HepG2 (cell line): ENCODE results near the gene MAP2K2. TPM values are rescaled to one million over a fixed set of nuclear protein-coding genes. Genes with fewer than 3 reads are reported as not detected.

Experiments
- BCL3 ChIP-seq: sonication (generic); formaldehyde crosslinking; IDR thresholded peaks from 2 replicates; pipeline ENCODE4 v1.5.1; 2020; ENCODE audit warnings: mild to moderate bottlenecking, missing genetic modification reagents, moderate library complexity
- CHD4 ChIP-seq: fragments of 200-600 bp; sonication (generic); IDR thresholded peaks from 2 replicates; pipeline ENCODE4 v1.7.0; 2017; ENCODE audit warnings: mild to moderate bottlenecking, low read length, borderline replicate concordance
- HNRNPH1 ChIP-seq: fragments of 200-400 bp; formaldehyde crosslinking; optimal IDR thresholded peaks from 2 replicates; pipeline ENCODE3; 2017; ENCODE audit warnings: mild to moderate bottlenecking, low read depth, low read length
- KDM5B ChIP-seq: sonication (generic); formaldehyde crosslinking; IDR thresholded peaks from 2 replicates; pipeline ENCODE4 v1.4.0; 2020; ENCODE audit warnings: missing genetic modification reagents, mild to moderate bottlenecking, borderline replicate concordance
- KIAA2018 ChIP-seq: sonication (generic); formaldehyde crosslinking; IDR thresholded peaks from 2 replicates; pipeline ENCODE4 v1.5.0; 2020; ENCODE audit warnings: mild to moderate bottlenecking, missing genetic modification reagents, borderline replicate concordance
- RBFOX2 ChIP-seq: fragments of 200-400 bp; formaldehyde crosslinking; IDR thresholded peaks from 2 replicates; pipeline ENCODE4 v1.6.1; 2017; ENCODE audit warnings: low read depth, mild to moderate bottlenecking, low read length
- RXRA ChIP-seq: sonication (generic); formaldehyde crosslinking; IDR thresholded peaks from 2 replicates; pipeline ENCODE4 v1.5.1; 2020; ENCODE audit warnings: missing genetic modification reagents
- SRSF1 ChIP-seq: fragments of 200-400 bp; formaldehyde crosslinking; optimal IDR thresholded peaks from 2 replicates; pipeline ENCODE3; 2017; ENCODE audit warnings: mild to moderate bottlenecking, low read depth, low read length, moderate library complexity
- TEAD3 ChIP-seq: optimal IDR thresholded peaks from 2 replicates; pipeline ENCODE3; 2016; ENCODE audit warnings: borderline replicate concordance
- ZFP36 ChIP-seq: fragments of 150-350 bp; IDR thresholded peaks from 2 replicates; pipeline ENCODE4 v1.6.1; 2018; ENCODE audit warnings: borderline replicate concordance, low read length, low read depth; ENCODE audit not compliant: partially characterized antibody
- ZNF160 ChIP-seq: sonication (generic); formaldehyde crosslinking; IDR thresholded peaks from 2 replicates; pipeline ENCODE4 v1.8.0; 2022; ENCODE audit warnings: mild to moderate bottlenecking, inconsistent platforms, missing genetic modification reagents
- polyA plus RNA-seq, 8 experiments: library from polyadenylated mRNA; depleted of rRNA in 3 of 8; stranded (reverse) in 7 of 8; unstranded in 1 of 8; fragments of >200 nt; fragmentation: Illumina TruSeq in 4 of 8; extraction: Trizol in 4 of 8; gene quantifications; 2 replicates each; pipeline versions ENCODE4 v1.2.1 to v1.2.3, GENCODE V29; 2011 to 2016; ENCODE audit warnings: low read depth in 4 of 8, missing spikeins in 1 of 8, mixed read lengths in 1 of 8; ENCODE audit not compliant: insufficient read depth in 1 of 8
- total RNA-seq, 5 experiments: library from RNA; depleted of rRNA; stranded (reverse); fragments of >200 nt; fragmentation: Illumina TruSeq; extraction: Trizol; gene quantifications; 2 replicates each; pipeline ENCODE4 v1.2.3, GENCODE V29; 2016; ENCODE audit warnings: low read depth in 1 of 5

MAP2K2 gene
- total and polyA plus RNA-seq, 2 of the 13 experiments (the other 11 are each of a cell fraction or from before 2014, with no cell fraction given), result 70.3 to 80.9 TPM

- TF ChIP-seq KIAA2018 (CRISPR knock-in tag) (no peak), SRSF1 (peak; percentile 32), RBFOX2 (peak; percentile 77), ZNF160 (CRISPR knock-in tag) (no peak), RXRA (peak; percentile 18; the same call in 1 of the 2 replicates), TEAD3 (CRISPR knock-in tag) (no peak), ZFP36 (peak; percentile 61), HNRNPH1 (no peak), CHD4 (peak; percentile 65; the same call in 1 of the 2 replicates), KDM5B (no peak), BCL3 (CRISPR knock-in tag) (no peak)
Observed at GRCh38 chr19:4059891-4060620, 63.9 kb downstream of the MAP2K2 start (continued).
